Measurements from ENCODE around the gene ALPI. TPM values are rescaled to one million over a fixed set of nuclear protein-coding genes. Genes with fewer than 3 reads are reported as not detected.

ALPI gene
- total RNA-seq, 4 donors from 2014 or later: 0.17 TPM; not detected in 3

DNA sequence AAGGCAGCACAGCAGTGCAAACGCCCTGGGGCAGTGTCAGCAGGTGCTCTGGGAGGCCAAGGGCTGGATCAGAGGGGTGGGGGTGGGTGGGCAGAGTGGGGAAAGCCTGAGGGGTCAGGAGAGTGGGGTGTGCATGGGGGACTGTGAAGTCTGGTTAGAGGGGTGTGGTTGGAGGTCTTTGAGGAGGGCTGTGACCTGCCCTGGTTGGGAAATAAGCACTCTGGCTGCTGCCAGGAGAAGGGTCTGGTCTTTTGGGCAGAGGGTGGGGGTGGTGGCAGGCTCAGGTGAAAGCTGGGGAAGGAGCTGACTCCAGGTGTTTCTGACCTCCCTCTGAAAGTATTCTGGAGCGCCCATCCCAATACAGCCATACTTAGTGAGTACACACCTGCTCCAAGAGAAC, 4.2 kb downstream of the ALPI start:
- DNase-seq (ENCODE audit: extremely low spot score): no peak
- no peaks in the 10 kb centered on the region for H3K4me1 ChIP-seq
- intact Hi-C loops (cut with DNase I): no loop called here
- H3K4me3 ChIP-seq: no peak overlapping the region
- TF ChIP-seq POLR2AphosphoS5 (IDR thresholded peaks at IDR 0.05) (no peak), EP300 (IDR thresholded peaks at IDR 0.05) (no peak), POLR2A (IDR thresholded peaks at IDR 0.05; ENCODE audit: low read depth) (no peak), CTCF (IDR thresholded peaks at IDR 0.05) (no peak)
- H3K36me3 ChIP-seq: no peaks in the 10 kb centered on the region
- H3K27me3 ChIP-seq: peaks cover 0 to 70% (median 3%) of the 10 kb centered on the region in 4 donors
- H3K27ac ChIP-seq (replicated peaks in 1 of 4): no peak overlapping the region
- 64% methylated on average over 2 of the region's 2 CpGs for WGBS
- H3K9me3 ChIP-seq: no peaks in the 10 kb centered on the region

GRCh38 chr2:232463701-232464543, 8.0 kb downstream of the ALPI start:
- no peak for DNase-seq (ENCODE audit: extremely low spot score)
- intact Hi-C loops (cut with DNase I): no loop called here
- no peaks in the 10 kb centered on the region for H3K36me3 ChIP-seq
- TF ChIP-seq POLR2A (IDR thresholded peaks at IDR 0.05; ENCODE audit: low read depth) (no peak), EP300 (IDR thresholded peaks at IDR 0.05) (no peak), POLR2AphosphoS5 (IDR thresholded peaks at IDR 0.05) (no peak), CTCF (IDR thresholded peaks at IDR 0.05) (no peak)
- 92% methylated on average over 11 of the region's 18 CpGs for WGBS
- H3K9me3 ChIP-seq: no peaks in the 10 kb centered on the region
- peaks cover 0 to 41% (median under 1%) of the 10 kb centered on the region in 4 donors for H3K27me3 ChIP-seq
- no peak overlapping the region for H3K27ac ChIP-seq (replicated peaks in 1 of 4)
- no peak overlapping the region for H3K4me3 ChIP-seq
- no peaks in the 10 kb centered on the region for H3K4me1 ChIP-seq

- Histone ChIP-seq H3K9me3 (no peaks in the 10 kb centered on the region), H3K4me3 (no peak overlapping the region), H3K4me1 (no peaks in the 10 kb centered on the region), H3K27me3 (peaks cover 0 to 35% (median 0%) of the 10 kb centered on the region in 4 donors), H3K27ac (replicated peaks in 1 of 4) (no peak overlapping the region), H3K36me3 (no peaks in the 10 kb centered on the region)
- intact Hi-C loops (cut with DNase I): no loop called here
- WGBS: 80% methylated on average over 2 of the region's 3 CpGs
- no peak for DNase-seq (ENCODE audit: extremely low spot score)
- TF ChIP-seq POLR2AphosphoS5 (IDR thresholded peaks at IDR 0.05) (no peak), EP300 (IDR thresholded peaks at IDR 0.05) (no peak), CTCF (IDR thresholded peaks at IDR 0.05) (no peak), POLR2A (IDR thresholded peaks at IDR 0.05; ENCODE audit: low read depth) (no peak)
Observed at GRCh38 chr2:232464544-232464885, 8.6 kb downstream of the ALPI start.

DNA sequence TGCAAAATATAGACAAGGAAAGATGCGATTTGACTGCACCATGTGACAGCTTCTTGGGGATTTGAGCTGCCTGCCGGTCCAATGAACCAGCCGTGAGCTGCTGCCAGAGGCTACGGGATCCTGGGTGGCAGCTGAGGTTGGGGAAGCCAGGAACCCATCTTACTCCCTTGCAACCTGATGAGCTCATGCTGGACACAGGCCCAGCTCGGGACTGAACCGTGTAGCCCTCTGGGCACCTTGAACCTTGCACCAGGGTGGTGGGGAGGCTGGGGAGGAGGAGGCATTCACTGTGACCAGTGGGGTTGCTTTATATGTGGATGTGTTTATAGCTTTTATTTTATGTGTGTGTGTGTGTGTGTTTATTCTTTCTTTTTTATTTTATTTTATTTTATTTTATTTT, 9.1 kb downstream of the ALPI start:
- no peak overlapping the region for H3K27ac ChIP-seq (replicated peaks in 1 of 4)
- intact Hi-C loops (cut with DNase I): no loop called here
- peaks cover 0 to 30% (median 0%) of the 10 kb centered on the region in 4 donors for H3K27me3 ChIP-seq
- no peaks in the 10 kb centered on the region for H3K4me1 ChIP-seq
- H3K4me3 ChIP-seq: no peak overlapping the region
- H3K9me3 ChIP-seq: no peaks in the 10 kb centered on the region
- TF ChIP-seq POLR2A (IDR thresholded peaks at IDR 0.05; ENCODE audit: low read depth) (no peak), CTCF (IDR thresholded peaks at IDR 0.05) (no peak), POLR2AphosphoS5 (IDR thresholded peaks at IDR 0.05) (no peak), EP300 (IDR thresholded peaks at IDR 0.05) (no peak)
- DNase-seq (ENCODE audit: extremely low spot score): no peak
- no peaks in the 10 kb centered on the region for H3K36me3 ChIP-seq
- 73% methylated on average over 6 of the region's 6 CpGs for WGBS

All from esophagus muscularis mucosa (tissue), 4 donors.